ENCODE data around the gene AAMDC. TPM values are rescaled to one million over a fixed set of nuclear protein-coding genes. Genes with fewer than 3 reads are reported as not detected.

The AAMDC gene
- total RNA-seq, 2 donors from 2014 or later, result 6.9 to 25.9 TPM

DNA sequence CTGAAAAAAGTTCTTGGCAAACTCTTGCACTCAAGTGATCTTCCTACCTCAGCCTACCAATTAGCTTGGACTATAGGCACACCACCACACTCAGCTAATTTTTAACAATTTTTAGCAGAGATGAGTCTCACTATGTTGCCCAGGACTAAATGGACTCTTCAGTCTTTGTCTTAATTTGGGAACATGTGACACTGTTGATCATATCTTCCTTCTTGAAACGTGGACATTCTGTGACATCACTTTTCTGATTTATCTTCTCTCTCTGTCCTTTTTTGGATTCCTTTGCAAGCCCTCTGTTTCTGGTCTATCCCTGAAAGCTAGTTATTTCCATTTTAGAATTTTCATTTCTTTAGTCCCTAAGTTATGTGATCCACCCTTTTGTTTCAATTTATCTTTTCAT is 42.4 kb upstream of the AAMDC start:
- H3K4me1 ChIP-seq, result no peaks in the 10 kb centered on the region
- WGBS, 2 donors, result 19 to 43% methylated on average over 1 of the region's 1 CpG

DNA sequence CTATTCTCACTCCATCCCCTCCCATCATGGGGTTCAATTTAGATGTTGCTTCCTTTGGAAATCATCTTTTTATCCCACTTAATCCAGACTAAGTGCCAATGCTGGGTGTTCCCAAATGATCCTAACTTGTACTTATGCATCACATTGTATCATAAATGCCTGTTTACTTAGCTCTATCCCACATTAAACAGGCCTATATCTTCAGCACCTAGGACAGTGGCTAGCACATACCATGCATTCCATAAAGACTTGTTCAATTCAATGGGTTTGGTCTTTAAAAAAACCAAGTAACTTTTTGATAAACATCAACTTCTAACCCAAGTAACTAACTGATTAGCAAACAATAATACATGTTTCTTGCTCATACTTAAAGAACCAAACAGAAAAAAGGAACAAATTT is 41.0 kb upstream of the AAMDC start:
- ATAC-seq (no peak), DNase-seq (no peak)
- H3K27me3 ChIP-seq, result no peaks in the 10 kb centered on the region
- TF ChIP-seq, protein P1, sequence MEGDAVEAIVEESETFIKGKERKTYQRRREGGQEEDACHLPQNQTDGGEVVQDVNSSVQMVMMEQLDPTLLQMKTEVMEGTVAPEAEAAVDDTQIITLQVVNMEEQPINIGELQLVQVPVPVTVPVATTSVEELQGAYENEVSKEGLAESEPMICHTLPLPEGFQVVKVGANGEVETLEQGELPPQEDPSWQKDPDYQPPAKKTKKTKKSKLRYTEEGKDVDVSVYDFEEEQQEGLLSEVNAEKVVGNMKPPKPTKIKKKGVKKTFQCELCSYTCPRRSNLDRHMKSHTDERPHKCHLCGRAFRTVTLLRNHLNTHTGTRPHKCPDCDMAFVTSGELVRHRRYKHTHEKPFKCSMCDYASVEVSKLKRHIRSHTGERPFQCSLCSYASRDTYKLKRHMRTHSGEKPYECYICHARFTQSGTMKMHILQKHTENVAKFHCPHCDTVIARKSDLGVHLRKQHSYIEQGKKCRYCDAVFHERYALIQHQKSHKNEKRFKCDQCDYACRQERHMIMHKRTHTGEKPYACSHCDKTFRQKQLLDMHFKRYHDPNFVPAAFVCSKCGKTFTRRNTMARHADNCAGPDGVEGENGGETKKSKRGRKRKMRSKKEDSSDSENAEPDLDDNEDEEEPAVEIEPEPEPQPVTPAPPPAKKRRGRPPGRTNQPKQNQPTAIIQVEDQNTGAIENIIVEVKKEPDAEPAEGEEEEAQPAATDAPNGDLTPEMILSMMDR (IDR thresholded peaks at IDR 0.05), result no peak
- no peak for TF ChIP-seq POLR2A (IDR thresholded peaks at IDR 0.05)
- H3K4me1 ChIP-seq, result no peaks in the 10 kb centered on the region
- no peaks in the 10 kb centered on the region for H3K36me3 ChIP-seq (replicated peaks in 1 of 2; ENCODE audit: insufficient read depth in 1 of 2, low read depth in 2 of 2)
- no peak overlapping the region for H3K27ac ChIP-seq
- H3K4me3 ChIP-seq, result no peak overlapping the region
- no peaks in the 10 kb centered on the region for H3K9me3 ChIP-seq
- intact Hi-C loops (cut with DNase I), result no loop called here

More for the DNA sequence above, 42.4 kb upstream of the AAMDC start:
- Histone ChIP-seq H3K36me3 (replicated peaks in 1 of 2; ENCODE audit: insufficient read depth in 1 of 2, low read depth in 2 of 2) (no peaks in the 10 kb centered on the region), H3K9me3 (no peaks in the 10 kb centered on the region), H3K27me3 (no peaks in the 10 kb centered on the region), H3K4me3 (no peak overlapping the region), H3K27ac (no peak overlapping the region)
- intact Hi-C loops (cut with DNase I), result no loop called here
- ATAC-seq (no peak), DNase-seq (no peak)
- TF ChIP-seq, protein P1 (IDR thresholded peaks at IDR 0.05), result no peak
- no peak for TF ChIP-seq POLR2A (IDR thresholded peaks at IDR 0.05)

DNA sequence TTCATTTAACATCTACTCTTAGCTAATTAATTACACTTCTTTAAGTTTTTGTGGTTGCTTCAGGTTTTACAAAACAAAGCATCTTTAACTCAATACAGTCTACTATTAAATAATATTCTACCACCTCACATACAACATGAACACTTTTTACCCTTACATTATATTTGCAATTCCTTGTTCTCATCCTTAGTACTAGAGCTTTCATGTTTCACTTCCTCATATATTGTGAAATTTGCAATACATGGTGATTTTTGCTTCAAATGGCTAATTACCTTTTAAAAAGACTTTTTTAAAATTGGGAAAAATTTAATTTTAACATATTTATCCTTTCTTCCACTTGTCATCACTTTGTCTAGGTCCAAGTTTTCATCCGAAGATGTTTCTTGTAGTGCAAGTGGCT is 37.9 kb upstream of the AAMDC start:
- DNase-seq, result no peak
- WGBS, 2 donors, result 96 to 98% methylated on average over 1 of the region's 1 CpG
- Histone ChIP-seq H3K27me3 (no peaks in the 10 kb centered on the region), H3K4me1 (no peaks in the 10 kb centered on the region), H3K4me3 (no peak overlapping the region), H3K36me3 (replicated peaks in 1 of 2; ENCODE audit: insufficient read depth in 1 of 2, low read depth in 2 of 2) (no peaks in the 10 kb centered on the region), H3K27ac (no peak overlapping the region), H3K9me3 (no peaks in the 10 kb centered on the region)
- intact Hi-C loops (cut with DNase I), result no loop called here
- TF ChIP-seq POLR2A (IDR thresholded peaks at IDR 0.05), result no peak
- TF ChIP-seq, protein P1 (IDR thresholded peaks at IDR 0.05), result no peak
- no peak for ATAC-seq

DNA sequence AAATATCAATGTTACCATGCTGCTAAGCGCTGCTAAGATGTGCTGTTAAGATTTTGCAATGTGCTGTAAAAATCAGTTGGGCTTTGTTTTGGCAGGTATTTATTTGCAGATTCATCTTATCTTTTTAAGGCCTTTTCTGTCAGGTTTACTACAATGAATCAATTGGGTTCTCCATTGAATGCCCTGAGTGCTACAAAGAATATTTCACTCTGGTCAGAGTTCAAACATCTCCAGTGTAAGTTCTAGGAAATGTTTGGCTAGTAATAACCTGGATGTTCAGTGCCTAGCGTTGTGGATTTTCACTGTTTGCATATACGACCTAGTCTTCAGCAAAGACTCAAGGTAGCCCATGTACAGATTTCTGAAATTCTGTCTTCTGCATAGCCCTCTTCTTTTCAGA is 36.4 kb upstream of the AAMDC start:
- Histone ChIP-seq H3K9me3 (no peaks in the 10 kb centered on the region), H3K4me3 (no peak overlapping the region), H3K4me1 (no peaks in the 10 kb centered on the region), H3K36me3 (replicated peaks in 1 of 2; ENCODE audit: insufficient read depth in 1 of 2, low read depth in 2 of 2) (no peaks in the 10 kb centered on the region), H3K27ac (no peak overlapping the region), H3K27me3 (no peaks in the 10 kb centered on the region)
- DNase-seq (no peak), ATAC-seq (no peak)
- WGBS, 2 donors, result 58 to 72% methylated on average over 3 of the region's 3 CpGs
- TF ChIP-seq, protein P1 (IDR thresholded peaks at IDR 0.05), result no peak
- TF ChIP-seq POLR2A (IDR thresholded peaks at IDR 0.05), result no peak
- intact Hi-C loops (cut with DNase I), result no loop called here

DNA sequence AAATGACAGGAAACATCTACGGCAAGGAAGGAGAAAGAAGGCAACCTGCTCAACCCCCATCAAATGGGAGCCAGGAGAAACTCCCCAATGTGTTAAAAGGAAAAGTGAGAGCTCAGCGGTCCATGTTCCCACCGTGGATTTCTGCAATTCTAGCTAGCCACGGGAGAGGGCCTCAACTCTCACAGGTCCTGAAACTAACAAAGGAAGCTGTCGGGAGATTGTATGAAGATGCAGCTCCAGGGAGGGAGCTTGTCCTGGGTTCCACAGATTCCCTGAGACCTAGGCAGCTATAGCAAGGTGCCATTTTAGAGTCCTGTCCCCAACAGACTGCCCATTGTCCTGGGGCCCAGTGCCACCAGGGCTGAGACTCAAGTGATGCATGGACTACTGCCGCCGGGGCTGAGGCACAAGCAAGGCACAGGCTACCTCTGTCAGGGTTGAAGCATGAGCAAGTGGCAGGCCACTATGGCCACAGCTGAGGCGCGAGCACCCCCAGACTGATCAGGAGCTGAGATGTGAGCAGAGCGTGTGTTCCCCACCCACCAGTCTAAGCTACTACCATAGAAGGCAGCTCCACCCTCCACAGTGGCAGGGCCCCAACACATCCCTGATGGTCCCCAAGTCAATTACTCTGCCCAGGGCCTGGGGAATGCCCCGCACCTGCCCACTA is 31.7 kb upstream of the AAMDC start:
- no peak overlapping the region for H3K27ac ChIP-seq
- no peaks in the 10 kb centered on the region for H3K27me3 ChIP-seq
- ATAC-seq (no peak), DNase-seq (no peak)
- no peaks in the 10 kb centered on the region for H3K9me3 ChIP-seq
- H3K4me3 ChIP-seq, result no peak overlapping the region
- WGBS, 2 donors, result 77 to 91% methylated on average over 5 to 11 of the region's 11 CpGs
- H3K4me1 ChIP-seq, result no peaks in the 10 kb centered on the region
- intact Hi-C loops (cut with DNase I), result no loop called here
- no peak for TF ChIP-seq POLR2A (IDR thresholded peaks at IDR 0.05)
- TF ChIP-seq, protein P1 (IDR thresholded peaks at IDR 0.05), result no peak
- H3K36me3 ChIP-seq (replicated peaks in 1 of 2; ENCODE audit: insufficient read depth in 1 of 2, low read depth in 2 of 2), result no peaks in the 10 kb centered on the region

Data from body of pancreas (tissue), 4 donors.